Colon (tissue), 2 donors: Measurements from ENCODE around the gene ANKRD61.
"Not testable (repeated sequence)": the region's sequence is repeated elsewhere in the genome, so short reads cannot be mapped to it uniquely, and the experiment has no call there.

Experiments used
- FAIRE-seq: peaks from 2 replicates; lab custom pipeline; 2012; peaks lifted over from hg19 to GRCh38; lab: Jason Lieb, UNC
- donor health status: control.
- donor health status: control.

ANKRD61 gene

DNA sequence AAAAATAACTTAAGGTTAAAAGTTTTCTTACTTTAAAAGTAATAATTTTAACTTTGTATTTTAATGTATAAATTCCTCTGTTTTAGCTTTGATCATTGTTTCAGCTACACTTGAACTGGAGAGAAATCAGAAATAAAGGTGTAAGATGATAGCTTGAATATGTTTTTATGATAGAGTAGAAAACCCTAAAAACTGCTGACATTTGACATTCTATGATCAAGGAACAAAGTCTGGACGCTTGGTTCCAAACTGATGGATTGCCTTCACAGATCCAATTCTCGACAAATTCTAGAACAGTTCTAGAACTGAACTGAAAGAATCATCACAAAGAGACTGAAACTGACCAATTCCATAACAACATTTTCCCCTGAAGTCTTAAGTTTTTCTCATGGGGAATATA, at the start of gene ANKRD61:
ANKRD61 (plus strand) TSS at position 389 of the 400 bp plus-strand sequence; CDS start at position 389, 0 bp downstream.
- no peak for FAIRE-seq

DNA sequence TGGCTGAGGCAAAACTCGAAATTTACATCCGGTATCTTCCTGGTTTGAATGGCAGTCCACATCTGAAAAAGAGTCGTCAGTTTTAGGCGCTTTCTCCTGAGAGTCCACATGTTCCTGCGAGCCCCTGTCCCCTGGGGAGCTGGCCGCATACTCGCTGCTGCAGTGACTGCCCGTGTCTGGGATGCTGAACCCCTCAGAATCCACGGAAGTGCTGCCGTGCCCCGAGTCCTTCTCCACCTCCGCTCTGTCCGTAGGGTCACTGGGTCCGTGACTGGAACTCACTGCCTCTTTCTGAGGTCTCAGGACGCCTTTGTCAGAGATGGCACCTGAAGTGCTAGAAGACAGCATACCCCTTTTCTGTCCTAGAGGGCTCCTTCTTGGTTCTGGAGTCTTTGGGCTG, 44.1 kb upstream of the ANKRD61 start:
- FAIRE-seq: not testable (repeated sequence)

DNA sequence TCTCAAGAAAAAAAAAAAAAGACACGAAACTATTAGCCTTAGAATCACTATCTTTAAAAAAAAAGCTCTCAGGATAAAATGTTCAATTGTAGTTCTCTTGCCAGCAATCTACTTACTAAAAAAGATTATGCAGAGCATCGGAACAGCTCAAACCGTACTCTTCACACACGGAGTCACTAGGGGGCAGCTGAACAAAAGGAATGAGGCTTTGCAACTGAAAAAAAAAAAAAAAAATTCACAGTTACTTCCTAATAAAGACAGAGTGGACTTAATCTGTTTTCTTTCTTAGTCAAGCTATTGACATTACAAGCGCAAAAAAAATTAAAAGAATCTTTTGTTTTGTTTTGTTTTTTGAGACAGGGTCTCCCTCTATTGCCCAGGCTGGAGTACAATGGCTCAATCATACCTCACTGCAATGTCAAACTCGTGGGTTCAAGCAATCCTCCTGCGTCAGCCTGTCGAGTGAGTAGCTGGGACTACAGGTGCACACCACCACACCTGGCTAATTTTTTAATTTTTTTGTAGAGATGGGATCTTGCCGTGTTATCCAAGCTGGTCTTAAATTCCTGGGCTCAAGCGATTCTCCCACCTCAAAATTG, 33.9 kb upstream of the ANKRD61 start:
- no peak for FAIRE-seq

DNA sequence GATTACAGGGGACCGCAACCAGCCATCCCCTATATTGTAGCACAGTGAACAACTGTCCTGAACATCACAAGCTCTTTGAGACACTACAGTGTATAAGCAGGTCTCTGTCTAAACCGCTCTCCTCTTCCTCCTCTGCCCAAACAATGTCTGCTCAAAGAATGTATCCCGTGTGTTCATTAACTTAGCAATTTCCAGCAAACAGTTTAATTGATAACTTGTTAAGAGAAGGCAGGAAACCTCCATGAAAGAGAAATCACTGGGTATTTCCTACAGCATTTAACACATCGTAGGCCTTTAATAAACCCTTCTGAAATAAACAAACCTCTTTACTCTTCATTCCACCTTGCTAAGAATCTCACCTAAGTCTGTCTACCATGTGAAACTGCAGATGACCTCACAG, 23.8 kb upstream of the ANKRD61 start:
- FAIRE-seq: no peak

DNA sequence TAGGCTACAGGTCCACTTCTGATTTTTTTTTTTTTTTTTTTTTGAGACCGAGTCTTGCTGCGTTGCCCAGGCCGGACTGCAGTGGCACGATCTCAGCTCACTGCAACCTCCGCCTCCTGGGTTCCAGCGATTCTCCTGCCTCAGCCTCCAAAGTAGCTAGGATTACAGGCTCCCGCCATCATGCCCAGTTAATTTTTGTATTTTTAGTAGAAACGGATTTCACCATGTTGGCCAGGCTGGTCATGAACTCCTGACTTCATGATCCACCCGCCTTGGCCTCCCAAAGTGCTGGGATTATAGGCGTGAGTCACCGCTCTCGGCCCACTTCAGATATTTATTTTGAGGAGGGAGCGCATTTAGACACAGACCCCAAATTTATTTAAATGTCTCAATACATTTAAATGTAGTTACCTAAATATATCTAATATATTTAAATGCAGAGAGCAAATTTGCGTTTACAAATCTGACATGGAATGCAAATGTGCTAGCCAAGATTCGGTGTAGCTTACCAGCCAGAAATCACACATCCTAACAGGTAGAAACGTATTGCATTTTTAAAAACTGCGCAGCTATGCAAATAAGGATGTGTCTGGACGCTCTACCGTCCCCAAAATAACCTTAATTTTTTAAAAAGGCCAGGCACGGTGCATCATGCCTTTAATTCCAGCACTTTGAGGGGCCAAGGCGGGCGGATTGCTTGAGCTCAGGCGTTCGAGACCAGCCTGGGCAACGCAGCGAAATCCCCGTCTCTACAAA, 23.2 kb upstream of the ANKRD61 start:
- FAIRE-seq: not testable (repeated sequence)

DNA sequence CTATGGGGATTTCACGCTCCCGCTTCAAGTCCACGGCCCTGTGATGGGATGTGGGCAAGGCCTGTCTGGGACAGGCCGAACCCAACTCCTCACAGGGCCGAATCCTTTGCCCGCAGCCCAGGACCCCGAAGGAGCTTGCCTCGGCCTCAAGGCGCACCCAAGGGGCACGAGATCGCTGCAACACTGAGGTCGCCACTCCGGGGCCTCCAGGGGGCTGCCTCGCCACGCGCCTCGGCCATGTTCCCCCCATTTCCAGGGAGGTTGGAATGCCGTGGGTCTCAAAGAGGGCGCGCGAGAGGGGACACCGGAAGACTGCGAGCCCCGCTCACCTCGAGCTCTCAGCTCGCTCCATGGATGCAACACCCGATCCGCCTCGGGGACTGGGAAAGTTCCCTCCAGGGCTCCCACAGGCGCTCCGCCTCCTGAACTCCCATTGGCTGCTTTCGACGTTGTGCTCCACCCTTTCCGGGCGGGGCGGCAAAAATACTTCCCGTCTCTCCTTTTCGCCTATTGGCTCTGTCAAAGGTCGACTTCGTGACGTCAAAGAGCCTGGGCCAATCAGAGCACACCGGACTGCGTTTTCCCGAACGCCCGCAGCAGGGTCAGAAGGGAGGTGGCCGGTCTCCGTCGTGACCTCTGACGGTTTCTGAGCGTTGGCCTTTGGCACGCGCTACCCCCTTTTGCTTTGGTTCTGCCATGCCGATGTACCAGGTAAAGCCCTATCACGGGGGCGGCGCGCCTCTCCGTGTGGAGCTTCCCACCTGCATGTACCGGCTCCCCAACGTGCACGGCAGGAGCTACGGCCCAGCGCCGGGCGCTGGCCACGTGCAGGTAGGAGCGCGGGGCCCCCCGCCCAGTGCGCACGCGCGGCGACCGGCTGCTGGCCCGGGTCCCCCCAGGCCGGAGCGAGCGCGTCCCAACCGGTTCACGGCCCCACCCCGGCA, 22.2 kb upstream of the ANKRD61 start, which contains the start of the genes AIMP2 and PMS2:
AIMP2 (plus strand) TSS at position 605 of the 944 bp plus-strand sequence; CDS start at position 697, 92 bp downstream.
PMS2 (minus strand) TSS at position 382 of the 944 bp plus-strand sequence; CDS start at position 352, 30 bp downstream.
- no peak for FAIRE-seq

DNA sequence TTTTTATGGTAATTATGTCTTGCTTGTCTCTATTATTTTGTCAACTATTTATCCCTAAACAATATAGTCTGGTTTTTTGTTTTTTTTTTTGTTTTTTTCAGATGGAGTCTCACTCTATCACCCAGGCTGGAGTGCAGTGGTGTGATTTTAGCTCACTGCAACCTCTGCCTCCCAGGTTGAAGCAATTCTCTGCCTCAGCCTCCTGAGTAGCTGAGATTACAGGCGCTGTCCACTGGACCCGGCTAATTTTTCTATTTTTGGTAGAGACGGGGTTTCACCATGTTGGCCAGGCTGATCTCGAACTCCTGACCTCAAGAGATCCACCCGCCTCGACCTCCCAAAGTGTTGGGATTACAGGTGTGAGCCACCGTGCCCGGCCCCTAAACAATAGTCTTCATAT, 20.8 kb upstream of the ANKRD61 start:
- FAIRE-seq: not testable (repeated sequence)

DNA sequence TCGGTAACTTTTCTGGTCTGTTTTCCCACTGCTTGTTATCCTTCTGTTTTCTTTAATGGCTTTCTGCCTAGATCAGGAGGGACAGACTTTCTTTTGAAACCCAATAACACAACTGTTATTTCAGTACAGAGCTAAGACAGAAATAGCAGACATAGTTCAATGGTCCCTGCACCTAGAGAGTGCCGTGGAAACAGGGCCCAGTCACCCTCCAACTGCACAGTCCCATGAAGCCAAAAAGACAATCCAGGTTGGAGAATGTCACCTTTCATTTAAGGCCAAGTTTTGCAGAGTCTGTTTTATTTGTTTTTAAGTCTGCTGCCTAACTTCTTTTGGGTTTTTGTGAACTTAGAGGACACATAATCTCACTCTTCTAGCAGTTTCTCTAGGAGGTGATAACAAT, 19.6 kb upstream of the ANKRD61 start:
- no peak for FAIRE-seq

DNA sequence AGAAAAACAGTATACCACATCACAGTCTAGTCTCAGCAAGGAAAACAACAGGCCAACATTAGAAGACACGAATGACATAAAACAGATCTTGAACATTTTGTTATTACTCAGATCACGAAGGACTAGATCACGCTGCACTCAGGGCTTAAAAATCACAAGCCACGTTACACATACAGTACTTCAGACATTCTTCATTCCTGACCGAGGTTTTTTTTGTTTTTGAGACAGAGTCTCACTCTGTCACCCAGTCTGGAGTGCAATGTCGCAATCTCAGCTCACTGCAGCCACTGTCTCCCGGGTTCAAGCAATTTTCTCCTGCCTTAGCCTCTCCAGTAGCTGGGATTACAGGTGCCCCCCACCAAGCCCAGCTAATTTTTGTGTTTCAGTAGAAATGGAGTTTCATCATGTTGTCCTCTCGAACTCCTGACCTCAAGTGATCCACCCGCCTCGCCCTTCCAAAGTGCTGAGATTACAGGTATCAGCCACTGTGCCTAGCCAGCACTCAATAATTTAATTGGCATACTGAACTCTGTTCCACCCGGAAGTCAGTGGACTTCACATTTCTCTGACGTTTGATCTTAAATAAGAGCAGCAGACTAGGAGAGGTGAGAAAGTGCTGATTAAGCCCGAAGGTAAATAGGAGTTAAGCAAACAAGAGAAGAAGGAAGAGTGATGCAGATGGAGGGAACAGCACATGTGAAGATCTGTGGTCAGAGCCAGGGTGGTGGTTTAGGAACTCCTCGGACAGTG, 18.6 kb upstream of the ANKRD61 start:
- FAIRE-seq: no peak

DNA sequence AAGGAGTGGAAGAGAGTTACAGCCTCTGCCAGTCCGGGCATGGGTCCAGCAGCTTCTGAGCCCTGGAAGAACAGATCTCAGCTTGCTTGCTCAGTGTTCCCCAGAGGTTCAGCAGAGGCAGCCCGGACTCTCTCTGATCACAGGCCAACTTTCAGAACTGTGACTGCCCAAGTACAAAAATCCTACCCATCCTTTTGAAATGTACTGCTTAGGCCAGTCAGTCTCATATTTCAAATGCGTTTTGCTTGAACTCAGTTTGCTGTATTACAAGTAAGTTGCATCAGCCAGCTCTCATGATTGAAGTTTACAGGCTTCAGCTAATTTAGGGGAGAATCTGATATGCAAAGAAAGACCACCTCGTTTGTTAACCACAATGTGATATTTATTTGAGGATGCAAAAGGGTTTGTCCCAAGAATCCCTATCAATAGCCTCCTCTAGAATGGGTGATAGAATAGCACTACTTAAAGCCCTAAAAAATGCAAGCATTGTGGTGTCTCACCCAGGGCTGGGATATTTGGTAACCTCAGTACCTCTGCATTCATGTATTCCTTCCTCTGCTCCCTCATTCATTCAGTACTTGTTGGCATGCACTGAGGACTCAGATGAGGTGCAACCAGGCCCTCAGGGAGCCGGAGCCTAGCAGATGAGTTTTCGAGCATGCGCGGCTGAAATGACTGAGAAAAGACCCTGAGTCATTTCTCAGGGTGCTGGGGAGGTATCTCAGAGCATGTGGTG, 15.1 kb upstream of the ANKRD61 start:
- FAIRE-seq: no peak

DNA sequence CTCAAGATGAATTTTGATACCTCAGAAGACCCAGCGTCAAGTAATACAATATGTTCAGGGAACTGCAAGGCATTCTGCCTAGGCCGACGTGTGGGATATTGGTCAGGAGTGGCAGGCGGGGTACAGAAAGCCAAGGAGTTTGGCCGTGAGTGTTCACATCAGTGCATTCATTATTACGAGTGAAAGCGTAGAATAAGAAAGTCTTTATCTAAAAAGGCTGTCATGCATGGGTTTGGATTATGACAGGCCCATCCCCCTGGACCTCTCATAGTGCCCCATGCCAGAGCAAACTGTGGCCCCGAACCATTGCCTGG, 14.6 kb upstream of the ANKRD61 start:
- FAIRE-seq: no peak

DNA sequence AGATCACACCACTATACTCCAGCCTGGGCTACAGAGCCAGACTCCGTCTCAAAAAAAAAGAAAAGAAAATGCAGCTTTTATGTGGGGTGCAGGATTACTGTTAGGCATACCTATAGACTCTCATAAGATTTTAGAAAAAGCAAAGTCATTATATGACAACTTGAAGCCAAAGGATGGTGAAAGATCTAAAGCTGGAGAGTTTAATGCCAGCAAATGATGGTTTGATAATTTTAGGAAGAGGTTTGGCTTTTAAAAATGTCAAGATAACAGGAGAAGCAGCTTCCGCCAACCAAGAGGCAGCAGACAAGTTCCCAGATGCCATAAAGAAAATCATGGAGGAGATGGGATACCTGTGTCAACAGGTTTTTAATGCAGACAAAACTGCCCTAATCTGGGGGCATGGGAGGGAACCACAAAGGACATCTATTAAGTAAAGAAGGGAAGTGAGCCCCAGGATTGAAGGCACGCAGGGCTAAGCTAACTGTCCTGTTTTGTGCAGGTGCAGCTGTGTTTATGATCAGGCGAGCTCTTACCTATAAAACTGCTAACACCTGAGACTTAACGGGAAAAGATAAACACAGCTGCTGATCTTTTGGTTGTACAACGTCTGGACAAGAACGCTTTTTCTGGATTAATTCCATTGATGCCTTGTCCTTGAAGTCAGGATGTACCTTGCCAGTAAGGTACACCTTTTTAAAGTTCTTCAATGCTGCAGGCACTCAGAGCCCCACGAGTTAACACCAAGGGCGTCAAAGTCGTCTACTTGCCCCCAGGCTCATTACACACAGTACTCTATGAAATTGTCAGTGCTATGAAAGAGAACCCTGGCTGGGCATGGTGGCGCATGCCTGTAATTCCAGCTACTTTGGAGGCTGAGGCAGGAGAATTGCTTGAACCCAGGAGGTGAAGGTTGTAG, 10.5 kb upstream of the ANKRD61 start:
- no peak for FAIRE-seq

DNA sequence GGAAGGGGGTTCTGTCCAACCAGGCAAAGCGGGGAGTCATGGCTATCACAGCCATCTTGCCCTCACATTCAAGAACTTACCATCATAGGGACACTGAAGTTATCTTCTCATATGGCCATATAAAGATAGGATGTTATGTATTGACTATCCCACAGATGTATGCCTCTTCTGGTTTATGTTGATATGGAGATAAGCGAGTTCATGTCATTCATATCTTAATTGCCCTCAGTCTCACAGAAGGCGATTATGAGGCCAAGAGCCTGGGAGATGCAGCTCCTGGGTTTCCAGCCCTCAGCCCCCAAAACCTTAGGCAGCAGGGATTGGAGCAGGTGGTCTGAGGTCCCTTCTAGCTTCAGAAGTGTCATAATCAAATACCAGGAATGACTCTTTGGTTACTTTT, 8.5 kb upstream of the ANKRD61 start:
- FAIRE-seq: no peak

DNA sequence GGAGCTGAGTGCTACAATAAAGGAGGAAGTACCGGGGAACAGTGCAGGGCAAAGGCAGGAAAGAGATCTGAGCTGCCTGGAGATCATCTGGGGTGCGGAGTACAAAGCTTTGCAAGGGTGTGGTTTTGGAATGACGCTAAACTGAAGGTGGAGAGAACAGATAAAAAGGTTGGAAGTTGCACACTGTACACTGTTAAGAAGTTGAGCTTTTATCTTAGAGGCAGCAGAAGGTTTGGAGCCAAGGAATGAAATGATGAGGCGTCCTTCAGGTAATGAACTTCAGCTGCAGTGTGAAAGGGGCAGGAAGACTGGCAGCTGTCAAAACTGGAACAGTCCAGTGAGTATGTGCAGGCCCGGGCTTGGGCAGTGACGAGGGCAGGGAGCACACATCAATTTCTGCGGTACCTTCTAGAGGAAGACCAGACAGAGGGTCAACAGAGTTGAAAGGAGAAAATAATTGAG, 7.2 kb upstream of the ANKRD61 start:
- FAIRE-seq: no peak

DNA sequence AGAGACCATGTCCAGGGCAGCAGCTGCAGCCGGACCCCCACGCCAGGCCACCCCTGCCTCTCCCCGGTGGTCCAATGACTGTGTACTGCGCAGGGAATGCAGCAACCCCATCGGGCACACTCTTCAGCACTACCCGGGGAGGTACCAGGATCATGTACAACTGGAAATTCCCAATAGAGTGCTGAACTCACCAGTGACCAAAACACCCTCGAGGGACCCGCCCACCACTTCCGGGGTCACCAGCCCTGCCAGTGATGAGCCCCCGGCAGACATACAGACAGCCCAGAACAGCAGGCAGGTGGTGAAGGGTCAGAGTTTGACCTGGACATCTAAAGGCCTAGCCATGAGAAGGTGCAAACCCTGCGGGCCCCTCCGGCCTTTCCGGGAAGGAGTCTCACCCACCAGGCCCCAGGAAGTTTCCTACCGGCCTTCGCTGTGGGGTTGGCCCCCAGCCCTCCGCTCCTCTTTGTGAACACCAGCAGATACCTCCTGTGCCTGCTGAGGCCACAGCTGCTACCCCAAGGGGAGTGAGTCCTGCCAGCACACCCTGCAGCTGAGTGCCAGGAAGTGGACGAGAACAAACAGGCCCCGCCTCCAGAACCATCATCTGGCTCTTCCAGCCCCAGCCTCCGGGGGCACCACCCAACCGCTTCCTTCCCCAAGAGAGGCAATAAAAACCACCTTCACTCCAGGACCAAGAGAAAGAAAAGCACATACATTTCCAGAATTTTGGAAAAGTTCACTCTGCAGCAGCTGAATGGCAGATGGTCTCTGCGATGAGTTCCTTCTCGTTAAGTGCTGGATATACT, 5.0 kb upstream of the ANKRD61 start:
- no peak for FAIRE-seq

DNA sequence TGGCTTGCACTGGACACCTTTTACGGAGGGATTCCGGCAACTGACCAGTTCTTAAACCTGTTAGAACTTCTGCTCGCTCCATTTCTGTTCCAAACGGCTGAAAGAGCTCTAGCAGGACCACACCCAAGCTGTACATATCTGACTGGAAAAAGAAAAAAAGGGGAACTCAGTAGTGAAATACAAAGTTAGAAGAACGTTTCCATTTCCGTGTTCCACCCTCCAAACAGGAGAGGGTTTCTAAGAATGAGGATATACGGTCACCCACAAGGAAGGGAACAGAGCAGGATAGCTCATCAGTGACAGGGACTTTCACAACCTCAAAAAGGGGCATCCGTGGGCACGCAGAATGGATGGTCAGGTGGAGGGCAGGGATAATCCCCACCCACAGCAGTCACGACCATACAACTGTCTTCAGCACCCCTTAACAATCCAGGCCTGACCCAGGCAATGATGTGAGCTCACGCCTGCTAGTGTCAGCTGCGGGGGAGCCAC, 4.3 kb upstream of the ANKRD61 start:
- no peak for FAIRE-seq

DNA sequence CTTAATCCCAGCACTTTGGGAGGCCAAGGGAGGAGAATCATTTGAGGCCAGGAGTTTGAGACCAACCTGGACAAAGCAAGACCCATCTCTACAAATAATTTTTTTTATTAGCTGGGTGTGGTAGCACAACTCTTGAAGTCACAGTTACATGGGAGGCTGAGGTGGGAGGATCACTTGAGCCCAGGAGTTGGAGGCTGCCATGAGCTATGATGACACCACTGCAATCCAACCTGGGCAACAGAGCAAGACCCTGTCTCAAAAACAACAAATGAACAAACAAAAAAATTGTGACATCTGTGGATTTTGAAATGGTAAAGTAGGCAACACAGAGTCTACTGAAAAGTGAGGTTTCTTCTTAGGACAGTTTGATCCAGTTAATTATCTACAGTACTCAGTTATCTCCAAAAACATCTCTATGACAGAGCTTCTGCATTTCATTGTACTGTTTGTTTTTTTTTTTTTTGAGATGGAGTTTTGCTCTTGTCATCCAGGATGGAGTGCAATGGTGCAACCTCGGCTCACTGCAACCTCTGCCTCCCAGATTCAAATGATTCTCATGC, 3.3 kb upstream of the ANKRD61 start:
- no peak for FAIRE-seq

DNA sequence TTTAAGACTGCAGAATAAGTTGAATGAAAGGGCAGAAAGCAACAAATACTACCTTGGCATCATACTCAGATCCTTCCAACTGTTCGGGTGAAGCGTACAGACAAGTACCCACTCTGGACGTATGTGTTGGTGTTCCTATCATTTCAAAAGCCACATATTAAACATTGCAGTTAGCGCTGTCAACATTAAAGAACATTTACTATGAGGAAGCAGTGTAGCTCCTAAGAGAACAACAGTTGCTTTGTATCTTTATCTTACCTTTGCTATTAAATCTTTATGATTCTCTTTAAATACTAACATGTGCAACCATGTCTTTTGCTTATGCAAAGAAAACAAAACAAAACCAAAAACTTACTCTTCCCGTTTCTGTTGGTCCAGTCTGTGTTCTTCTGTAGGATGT, 2.6 kb upstream of the ANKRD61 start:
- FAIRE-seq: no peak

DNA sequence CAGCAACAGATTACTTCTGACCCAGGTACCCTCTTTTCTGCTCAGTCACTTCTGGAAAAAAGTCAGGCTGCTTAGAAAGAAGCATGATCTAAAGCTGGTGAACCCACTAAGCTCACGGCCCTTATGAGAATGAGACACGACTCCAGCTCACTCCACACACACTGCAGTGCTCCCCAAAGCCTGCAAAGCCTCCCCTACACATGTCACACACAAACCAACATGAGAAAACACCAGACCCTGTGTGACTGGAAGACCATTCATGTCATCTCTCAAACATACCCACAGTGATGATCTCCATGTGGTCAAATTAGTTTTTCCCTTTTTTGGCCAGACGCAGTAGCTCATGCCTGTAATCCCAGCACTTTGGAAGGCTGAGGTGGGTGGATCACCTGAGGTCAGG, 391 bp downstream of the ANKRD61 start:
- FAIRE-seq: no peak
